ENCODE measurements around the gene ITIH6. TPM values are rescaled to one million over a fixed set of nuclear protein-coding genes. Genes with fewer than 3 reads are reported as not detected.

The ITIH6 gene
- total RNA-seq, 1 experiment from 2014 or later, result 0.04 TPM

DNA sequence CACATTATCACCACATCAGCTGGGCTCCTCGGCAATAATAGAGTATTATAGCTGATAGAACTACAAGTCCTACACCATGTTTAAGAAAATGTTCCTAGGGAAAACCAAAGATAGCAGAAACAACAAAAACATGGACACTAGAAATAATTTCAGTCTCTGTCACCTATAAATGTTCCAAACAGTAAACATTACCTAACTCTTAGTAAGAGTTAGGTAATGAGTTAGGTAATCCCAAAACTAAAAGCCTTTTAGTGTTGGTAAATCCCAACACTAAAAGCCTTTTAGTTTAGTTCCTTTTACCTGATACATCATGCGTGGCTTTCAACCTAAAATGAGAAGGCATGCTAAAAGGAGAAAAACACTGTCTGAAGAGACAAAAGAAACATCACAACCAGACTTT, 45.0 kb upstream of the ITIH6 start:
- DNase-seq (ENCODE audit: low spot score) (no peak), ATAC-seq (no peak)
- ChIA-PET CTCF (no interaction called here), POLR2A (no interaction called here)
- Mint-ChIP-seq H3K4me1 (peaks cover 15% of the 10 kb centered on the region), H3K4me3 (no peak overlapping the region), H3K27me3 (ENCODE audit: low read depth) (peaks cover 7% of the 10 kb centered on the region), H3K9me3 (peaks cover 5% of the 10 kb centered on the region; the same call in 1 of the 2 replicates), H3K27ac (no peak overlapping the region), H3K36me3 (no peaks in the 10 kb centered on the region)
- TF ChIP-seq JUN (CRISPR knock-in tag; IDR thresholded peaks at IDR 0.05) (no peak), SMAD4 (CRISPR knock-in tag; IDR thresholded peaks at IDR 0.05) (no peak), HMGA2 (CRISPR knock-in tag; IDR thresholded peaks at IDR 0.05) (no peak), ZBTB21 (CRISPR knock-in tag; IDR thresholded peaks at IDR 0.05; ENCODE audit: borderline replicate concordance) (no peak), ZNF121 (CRISPR knock-in tag; IDR thresholded peaks at IDR 0.05) (no peak)
- TF ChIP-seq, protein P1, sequence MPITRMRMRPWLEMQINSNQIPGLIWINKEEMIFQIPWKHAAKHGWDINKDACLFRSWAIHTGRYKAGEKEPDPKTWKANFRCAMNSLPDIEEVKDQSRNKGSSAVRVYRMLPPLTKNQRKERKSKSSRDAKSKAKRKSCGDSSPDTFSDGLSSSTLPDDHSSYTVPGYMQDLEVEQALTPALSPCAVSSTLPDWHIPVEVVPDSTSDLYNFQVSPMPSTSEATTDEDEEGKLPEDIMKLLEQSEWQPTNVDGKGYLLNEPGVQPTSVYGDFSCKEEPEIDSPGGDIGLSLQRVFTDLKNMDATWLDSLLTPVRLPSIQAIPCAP (CRISPR knock-in tag; IDR thresholded peaks at IDR 0.05), result no peak
- TF ChIP-seq, protein P2, sequence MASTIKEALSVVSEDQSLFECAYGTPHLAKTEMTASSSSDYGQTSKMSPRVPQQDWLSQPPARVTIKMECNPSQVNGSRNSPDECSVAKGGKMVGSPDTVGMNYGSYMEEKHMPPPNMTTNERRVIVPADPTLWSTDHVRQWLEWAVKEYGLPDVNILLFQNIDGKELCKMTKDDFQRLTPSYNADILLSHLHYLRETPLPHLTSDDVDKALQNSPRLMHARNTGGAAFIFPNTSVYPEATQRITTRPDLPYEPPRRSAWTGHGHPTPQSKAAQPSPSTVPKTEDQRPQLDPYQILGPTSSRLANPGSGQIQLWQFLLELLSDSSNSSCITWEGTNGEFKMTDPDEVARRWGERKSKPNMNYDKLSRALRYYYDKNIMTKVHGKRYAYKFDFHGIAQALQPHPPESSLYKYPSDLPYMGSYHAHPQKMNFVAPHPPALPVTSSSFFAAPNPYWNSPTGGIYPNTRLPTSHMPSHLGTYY (CRISPR knock-in tag; IDR thresholded peaks at IDR 0.05), result no peak
- TF ChIP-seq, protein P3, sequence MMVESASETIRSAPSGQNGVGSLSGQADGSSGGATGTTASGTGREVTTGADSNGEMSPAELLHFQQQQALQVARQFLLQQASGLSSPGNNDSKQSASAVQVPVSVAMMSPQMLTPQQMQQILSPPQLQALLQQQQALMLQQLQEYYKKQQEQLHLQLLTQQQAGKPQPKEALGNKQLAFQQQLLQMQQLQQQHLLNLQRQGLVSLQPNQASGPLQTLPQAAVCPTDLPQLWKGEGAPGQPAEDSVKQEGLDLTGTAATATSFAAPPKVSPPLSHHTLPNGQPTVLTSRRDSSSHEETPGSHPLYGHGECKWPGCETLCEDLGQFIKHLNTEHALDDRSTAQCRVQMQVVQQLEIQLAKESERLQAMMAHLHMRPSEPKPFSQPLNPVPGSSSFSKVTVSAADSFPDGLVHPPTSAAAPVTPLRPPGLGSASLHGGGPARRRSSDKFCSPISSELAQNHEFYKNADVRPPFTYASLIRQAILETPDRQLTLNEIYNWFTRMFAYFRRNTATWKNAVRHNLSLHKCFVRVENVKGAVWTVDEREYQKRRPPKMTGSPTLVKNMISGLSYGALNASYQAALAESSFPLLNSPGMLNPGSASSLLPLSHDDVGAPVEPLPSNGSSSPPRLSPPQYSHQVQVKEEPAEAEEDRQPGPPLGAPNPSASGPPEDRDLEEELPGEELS (CRISPR knock-in tag; IDR thresholded peaks at IDR 0.05), result no peak
- TF ChIP-seq, protein P4, sequence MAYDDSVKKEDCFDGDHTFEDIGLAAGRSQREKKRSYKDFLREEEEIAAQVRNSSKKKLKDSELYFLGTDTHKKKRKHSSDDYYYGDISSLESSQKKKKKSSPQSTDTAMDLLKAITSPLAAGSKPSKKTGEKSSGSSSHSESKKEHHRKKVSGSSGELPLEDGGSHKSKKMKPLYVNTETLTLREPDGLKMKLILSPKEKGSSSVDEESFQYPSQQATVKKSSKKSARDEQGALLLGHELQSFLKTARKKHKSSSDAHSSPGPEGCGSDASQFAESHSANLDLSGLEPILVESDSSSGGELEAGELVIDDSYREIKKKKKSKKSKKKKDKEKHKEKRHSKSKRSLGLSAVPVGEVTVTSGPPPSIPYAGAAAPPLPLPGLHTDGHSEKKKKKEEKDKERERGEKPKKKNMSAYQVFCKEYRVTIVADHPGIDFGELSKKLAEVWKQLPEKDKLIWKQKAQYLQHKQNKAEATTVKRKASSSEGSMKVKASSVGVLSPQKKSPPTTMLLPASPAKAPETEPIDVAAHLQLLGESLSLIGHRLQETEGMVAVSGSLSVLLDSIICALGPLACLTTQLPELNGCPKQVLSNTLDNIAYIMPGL (CRISPR knock-in tag; IDR thresholded peaks at IDR 0.05), result no peak
- TF ChIP-seq, protein P5, sequence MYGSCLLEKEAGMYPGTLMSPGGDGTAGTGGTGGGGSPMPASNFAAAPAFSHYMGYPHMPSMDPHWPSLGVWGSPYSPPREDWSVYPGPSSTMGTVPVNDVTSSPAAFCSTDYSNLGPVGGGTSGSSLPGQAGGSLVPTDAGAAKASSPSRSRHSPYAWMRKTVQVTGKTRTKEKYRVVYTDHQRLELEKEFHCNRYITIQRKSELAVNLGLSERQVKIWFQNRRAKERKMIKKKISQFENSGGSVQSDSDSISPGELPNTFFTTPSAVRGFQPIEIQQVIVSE (CRISPR knock-in tag; IDR thresholded peaks at IDR 0.05; ENCODE audit: borderline replicate concordance), result no peak
- TF ChIP-seq, protein P6, sequence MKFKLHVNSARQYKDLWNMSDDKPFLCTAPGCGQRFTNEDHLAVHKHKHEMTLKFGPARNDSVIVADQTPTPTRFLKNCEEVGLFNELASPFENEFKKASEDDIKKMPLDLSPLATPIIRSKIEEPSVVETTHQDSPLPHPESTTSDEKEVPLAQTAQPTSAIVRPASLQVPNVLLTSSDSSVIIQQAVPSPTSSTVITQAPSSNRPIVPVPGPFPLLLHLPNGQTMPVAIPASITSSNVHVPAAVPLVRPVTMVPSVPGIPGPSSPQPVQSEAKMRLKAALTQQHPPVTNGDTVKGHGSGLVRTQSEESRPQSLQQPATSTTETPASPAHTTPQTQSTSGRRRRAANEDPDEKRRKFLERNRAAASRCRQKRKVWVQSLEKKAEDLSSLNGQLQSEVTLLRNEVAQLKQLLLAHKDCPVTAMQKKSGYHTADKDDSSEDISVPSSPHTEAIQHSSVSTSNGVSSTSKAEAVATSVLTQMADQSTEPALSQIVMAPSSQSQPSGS (CRISPR knock-in tag; IDR thresholded peaks at IDR 0.05; ENCODE audit: borderline replicate concordance, low read depth), result no peak
- TF ChIP-seq, protein P7, sequence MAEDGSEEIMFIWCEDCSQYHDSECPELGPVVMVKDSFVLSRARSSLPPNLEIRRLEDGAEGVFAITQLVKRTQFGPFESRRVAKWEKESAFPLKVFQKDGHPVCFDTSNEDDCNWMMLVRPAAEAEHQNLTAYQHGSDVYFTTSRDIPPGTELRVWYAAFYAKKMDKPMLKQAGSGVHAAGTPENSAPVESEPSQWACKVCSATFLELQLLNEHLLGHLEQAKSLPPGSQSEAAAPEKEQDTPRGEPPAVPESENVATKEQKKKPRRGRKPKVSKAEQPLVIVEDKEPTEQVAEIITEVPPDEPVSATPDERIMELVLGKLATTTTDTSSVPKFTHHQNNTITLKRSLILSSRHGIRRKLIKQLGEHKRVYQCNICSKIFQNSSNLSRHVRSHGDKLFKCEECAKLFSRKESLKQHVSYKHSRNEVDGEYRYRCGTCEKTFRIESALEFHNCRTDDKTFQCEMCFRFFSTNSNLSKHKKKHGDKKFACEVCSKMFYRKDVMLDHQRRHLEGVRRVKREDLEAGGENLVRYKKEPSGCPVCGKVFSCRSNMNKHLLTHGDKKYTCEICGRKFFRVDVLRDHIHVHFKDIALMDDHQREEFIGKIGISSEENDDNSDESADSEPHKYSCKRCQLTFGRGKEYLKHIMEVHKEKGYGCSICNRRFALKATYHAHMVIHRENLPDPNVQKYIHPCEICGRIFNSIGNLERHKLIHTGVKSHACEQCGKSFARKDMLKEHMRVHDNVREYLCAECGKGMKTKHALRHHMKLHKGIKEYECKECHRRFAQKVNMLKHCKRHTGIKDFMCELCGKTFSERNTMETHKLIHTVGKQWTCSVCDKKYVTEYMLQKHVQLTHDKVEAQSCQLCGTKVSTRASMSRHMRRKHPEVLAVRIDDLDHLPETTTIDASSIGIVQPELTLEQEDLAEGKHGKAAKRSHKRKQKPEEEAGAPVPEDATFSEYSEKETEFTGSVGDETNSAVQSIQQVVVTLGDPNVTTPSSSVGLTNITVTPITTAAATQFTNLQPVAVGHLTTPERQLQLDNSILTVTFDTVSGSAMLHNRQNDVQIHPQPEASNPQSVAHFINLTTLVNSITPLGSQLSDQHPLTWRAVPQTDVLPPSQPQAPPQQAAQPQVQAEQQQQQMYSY (CRISPR knock-in tag; IDR thresholded peaks at IDR 0.05), result no peak

DNA sequence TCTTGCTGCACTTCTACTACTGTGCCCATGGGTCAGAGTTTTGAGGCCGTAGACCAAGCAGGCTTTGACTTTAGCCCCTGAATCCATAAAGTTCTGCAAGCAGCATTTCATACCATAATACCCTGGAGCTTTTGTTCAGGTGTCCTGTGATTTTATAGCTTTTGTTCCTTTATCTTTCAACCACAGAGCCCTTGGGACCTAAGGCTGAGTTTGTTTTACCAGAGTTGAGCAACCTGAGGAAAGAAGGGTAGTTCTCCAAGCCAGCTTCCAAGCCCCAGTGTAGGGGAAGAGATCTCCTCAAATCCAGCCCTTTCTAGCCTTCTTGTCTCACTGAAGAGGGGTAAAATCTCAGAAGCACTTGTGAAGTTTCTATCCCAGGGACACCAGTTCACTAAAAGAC, 44.6 kb upstream of the ITIH6 start:
- ATAC-seq (no peak), DNase-seq (ENCODE audit: low spot score) (no peak)
- Mint-ChIP-seq H3K36me3 (no peaks in the 10 kb centered on the region), H3K4me1 (peaks cover 15% of the 10 kb centered on the region), H3K27me3 (ENCODE audit: low read depth) (peaks cover 7% of the 10 kb centered on the region), H3K4me3 (no peak overlapping the region), H3K9me3 (peaks cover 5% of the 10 kb centered on the region; the same call in 1 of the 2 replicates), H3K27ac (no peak overlapping the region)
- POLR2A ChIA-PET, result no interaction called here
- CTCF ChIA-PET, result no interaction called here
- TF ChIP-seq SMAD4 (CRISPR knock-in tag; IDR thresholded peaks at IDR 0.05), result no peak
- TF ChIP-seq RORB (CRISPR knock-in tag; IDR thresholded peaks at IDR 0.05), result no peak
- TF ChIP-seq, protein P6 (CRISPR knock-in tag; IDR thresholded peaks at IDR 0.05; ENCODE audit: borderline replicate concordance, low read depth), result no peak
- no peak for TF ChIP-seq ZNF263 (CRISPR knock-in tag; IDR thresholded peaks at IDR 0.05; ENCODE audit: low read depth)
- TF ChIP-seq GABPB1 (CRISPR knock-in tag; IDR thresholded peaks at IDR 0.05), result no peak
- TF ChIP-seq, protein P7 (CRISPR knock-in tag; IDR thresholded peaks at IDR 0.05), result no peak
- no peak for TF ChIP-seq IRF2 (CRISPR knock-in tag; IDR thresholded peaks at IDR 0.05; ENCODE audit: borderline replicate concordance, low read depth)
- TF ChIP-seq FOXK1 (CRISPR knock-in tag; IDR thresholded peaks at IDR 0.05), result no peak
